Ovary (tissue), 9 donors: ENCODE results near the gene CCDC40. TPM values are rescaled to one million over a fixed set of nuclear protein-coding genes. Genes with fewer than 3 reads are reported as not detected.

Experiments
- DNase-seq, 5 donors: peaks; one replicate each; pipeline ENCODE4 v3.0.0-alpha.2; 2019 to 2020
- H3K27ac ChIP-seq, 2 donors: fragments of 200-600 bp; one replicate each; pipeline versions ENCODE4 v1.5.1 to v1.8.0; 2019 to 2022
- H3K27me3 ChIP-seq: fragments of 200-600 bp; one replicate; pipeline ENCODE4 v1.8.0; 2022
- H3K36me3 ChIP-seq: fragments of 200-600 bp; sonication (generic); one replicate; pipeline ENCODE4 v1.5.1; 2019
- H3K4me1 ChIP-seq: one replicate; pipeline ENCODE4 v1.8.1; 2013; ENCODE audit warnings: mild to moderate bottlenecking, moderate library complexity; ENCODE audit not compliant: insufficient read depth
- H3K4me3 ChIP-seq: fragments of 200-600 bp; sonication (generic); one replicate; pipeline ENCODE4 v1.5.1; 2017
- H3K9me3 ChIP-seq, 2 donors: fragments of 200-600 bp in 1 of 2; sonication (generic) in 1 of 2; one replicate each; pipeline versions ENCODE4 v1.5.1 to v1.8.1; 2013 to 2019; ENCODE audit warnings: mild to moderate bottlenecking in 1 of 2, moderate library complexity in 1 of 2
- CTCF ChIP-seq, 3 donors: fragments of 450-650 bp in 2 of 3; fragments of 200-600 bp in 1 of 3; IDR thresholded peaks; one replicate each; pipeline versions ENCODE4 v1.5.1 to v1.8.0; 2016 to 2022; ENCODE audit warnings: antibody characterized with exemption in 3 of 3, mild to moderate bottlenecking in 1 of 3
- EP300 ChIP-seq: sonication (generic); formaldehyde crosslinking; IDR thresholded peaks from one replicate; pipeline ENCODE4 v1.6.1; 2017; ENCODE audit warnings: antibody characterized with exemption
- POLR2A ChIP-seq: fragments of 450-650 bp; IDR thresholded peaks from one replicate; pipeline ENCODE4 v1.6.1; 2017; ENCODE audit warnings: antibody characterized with exemption, mild to moderate bottlenecking, moderate library complexity
- WGBS, 3 donors: extraction: QIAGEN DNeasy Blood & Tissue Kit in 1 of 3; methylation state at CpG; one replicate each; pipeline versions ENCODE4 v1.1.5 to v1.1.7; 2013 to 2017; 5-methylcytosine and 5-hydroxymethylcytosine counted together
- intact Hi-C, 4 donors: fragments of 100-400 bp; cut with DNase I; formaldehyde crosslinking; loops; one replicate each; pipeline versions ENCODE4 v1.11.0 to v1.15.1; 2022 to 2023
- polyA plus RNA-seq, 2 donors: library from polyadenylated mRNA; stranded (reverse); fragments of 200-250 nt in 1 of 2; fragments of 350-450 nt in 1 of 2; fragmentation: Illumina TruSeq in 1 of 2; extraction: RNeasy Lipid Tissue Mini Kit (QIAGEN cat#74804) in 1 of 2; gene quantifications; one replicate each; pipeline ENCODE4 v1.2.3, GENCODE V29; 2013 to 2014
- total RNA-seq, 7 donors: library from RNA; depleted of rRNA in 2 of 7; stranded (reverse); fragments of >200 nt in 2 of 7; fragmentation: NEBNext Ultra II Directional in 3 of 7; extraction: Animal tissue kit (Norgen Biotek cat#: 25700) in 3 of 7; gene quantifications; one replicate each; pipeline versions ENCODE4 v1.1.0 to v1.2.4, GENCODE V29; 2016 to 2023
- donor health status: DM: no; HTN: no; CAD: no; lungs with moderate emphysema.
- donor health status: DM: no; HTN: no; CAD: no.
- donor health status: Bipolar disorder and iron deficiency.
- donor health status: DM: yes; HTN: yes; CAD: no.
- donor health status: DM: no; HTN: no; CAD: no.
- donor health status: DM: yes; HTN: yes; CAD: no.

CCDC40 gene
- total and polyA plus RNA-seq, 9 donors, result 1.5 to 27.8 (median 6.0) TPM

- WGBS, 3 donors, result 58 to 64% (median 61%) methylated on average over 6 of the region's 6 CpGs
- Histone ChIP-seq H3K27me3 (no peaks in the 10 kb centered on the region), H3K4me1 (no peaks in the 10 kb centered on the region), H3K9me3 (no peaks in the 10 kb centered on the region), H3K4me3 (no peak overlapping the region), H3K36me3 (no peaks in the 10 kb centered on the region), H3K27ac (no peak overlapping the region)
- intact Hi-C loops, result loop anchor here in 1 of 4 donors (5.0 kb wide), 1 partner anchor 73 kb away; no protein-coding TSS in a partner anchor
- no peak for TF ChIP-seq EP300
- TF ChIP-seq CTCF (IDR thresholded peaks at IDR 0.05), result no peak
- no peak for TF ChIP-seq POLR2A
- no peak for DNase-seq
These were observed 43.6 kb downstream of the CCDC40 start for GRCh38 chr17:80080081-80080480.

- H3K9me3 ChIP-seq, result no peaks in the 10 kb centered on the region
- 88 to 92% (median 90%) methylated on average over 14 of the region's 14 CpGs for WGBS, 3 donors
- no peak overlapping the region for H3K4me3 ChIP-seq
- no peak overlapping the region for H3K27ac ChIP-seq
- TF ChIP-seq POLR2A (no peak), EP300 (no peak), CTCF (IDR thresholded peaks at IDR 0.05) (no peak)
- no peaks in the 10 kb centered on the region for H3K36me3 ChIP-seq
- H3K4me1 ChIP-seq, result no peaks in the 10 kb centered on the region
- DNase-seq, result no peak
- no peaks in the 10 kb centered on the region for H3K27me3 ChIP-seq
- intact Hi-C loops, result loop anchor here in 1 of 4 donors (5.0 kb wide), 1 partner anchor 74 kb away; no protein-coding TSS in a partner anchor
These were observed 45.2 kb downstream of the CCDC40 start for GRCh38 chr17:80081596-80081995.

- no peak overlapping the region for H3K4me3 ChIP-seq
- no peak overlapping the region for H3K27ac ChIP-seq
- no peaks in the 10 kb centered on the region for H3K27me3 ChIP-seq
- H3K4me1 ChIP-seq, result no peaks in the 10 kb centered on the region
- no peak for TF ChIP-seq POLR2A
- peak; percentile 44 to 67 (median 62) for TF ChIP-seq CTCF (IDR thresholded peaks at IDR 0.05)
- no peak for TF ChIP-seq EP300
- 25 to 28% (median 27%) methylated on average over 20 of the region's 20 CpGs for WGBS, 3 donors
- H3K9me3 ChIP-seq, result no peaks in the 10 kb centered on the region
- intact Hi-C loops, result loop anchor here in 1 of 4 donors (5.0 kb wide), 1 partner anchor 75 kb away; no protein-coding TSS in a partner anchor
- DNase-seq, result peak in 4 of 5 donors; percentile 62 to 73 (median 66)
- H3K36me3 ChIP-seq, result no peaks in the 10 kb centered on the region
These were observed 46.1 kb downstream of the CCDC40 start for GRCh38 chr17:80082403-80083135.

GRCh38 chr17:80083136-80083661 lies 46.8 kb downstream of the CCDC40 start:
- no peak overlapping the region for H3K4me3 ChIP-seq
- 82 to 84% (median 84%) methylated on average over 13 of the region's 13 CpGs for WGBS, 3 donors

More at GRCh38 chr17:80083136-80083661, 46.8 kb downstream of the CCDC40 start:
- Histone ChIP-seq H3K9me3 (no peaks in the 10 kb centered on the region), H3K27ac (no peak overlapping the region), H3K27me3 (no peaks in the 10 kb centered on the region), H3K4me1 (no peaks in the 10 kb centered on the region), H3K36me3 (no peaks in the 10 kb centered on the region)
- TF ChIP-seq CTCF (IDR thresholded peaks at IDR 0.05) (no peak), POLR2A (no peak), EP300 (no peak)
- DNase-seq, result no peak
- intact Hi-C loops, result loop anchor here in 1 of 4 donors (5.0 kb wide), 1 partner anchor 76 kb away; no protein-coding TSS in a partner anchor
